NOMO-1 (cell line): ENCODE data around the gene PRF1.

ENCODE experiments used
- DNase-seq, 2 experiments: peaks; one replicate each; lab custom pipeline; 2025; ENCODE audit not compliant: unreplicated experiment in 2 of 2; lab: John Stamatoyannopoulos, UW

The PRF1 gene

DNA sequence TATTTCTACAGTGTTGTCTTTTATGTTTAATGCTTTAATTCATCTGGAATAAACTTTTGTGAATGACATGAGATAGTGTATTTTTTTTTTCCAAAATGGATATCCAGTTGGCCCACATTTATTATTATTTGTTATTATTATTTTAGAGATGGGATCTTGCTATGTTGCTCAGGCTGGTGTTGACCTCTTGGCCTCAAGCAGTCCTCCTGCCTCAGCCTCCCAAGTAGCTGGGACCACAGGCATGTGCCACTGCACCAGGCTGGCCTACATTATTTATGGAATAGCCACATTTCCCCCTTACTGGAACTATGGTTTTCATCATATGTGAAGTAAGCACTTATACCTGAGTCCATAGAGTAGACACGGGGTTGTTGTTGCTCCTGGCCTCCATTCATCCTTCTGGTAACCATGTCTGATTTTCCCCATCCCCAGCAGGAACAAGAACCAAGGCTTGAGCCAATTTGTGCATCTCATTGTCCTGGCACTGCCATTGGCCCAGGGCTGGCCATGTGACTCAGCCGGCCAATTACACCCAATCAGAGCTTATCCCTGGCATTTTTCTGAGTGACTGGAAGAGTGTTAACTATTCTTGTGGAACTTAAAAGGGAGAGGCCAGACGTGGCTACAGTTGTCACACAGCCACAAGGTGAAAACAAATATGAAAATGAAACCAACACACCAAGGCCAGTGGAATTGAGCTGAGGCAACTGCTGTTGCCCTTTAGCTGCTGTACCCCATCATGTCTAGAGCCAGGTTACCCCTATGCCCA, 23.1 kb downstream of the PRF1 start:
- no peak for DNase-seq

GRCh38 chr10:70578371-70578947, 24.1 kb downstream of the PRF1 start:
- DNase-seq: peak; percentile 29 to 64

DNA sequence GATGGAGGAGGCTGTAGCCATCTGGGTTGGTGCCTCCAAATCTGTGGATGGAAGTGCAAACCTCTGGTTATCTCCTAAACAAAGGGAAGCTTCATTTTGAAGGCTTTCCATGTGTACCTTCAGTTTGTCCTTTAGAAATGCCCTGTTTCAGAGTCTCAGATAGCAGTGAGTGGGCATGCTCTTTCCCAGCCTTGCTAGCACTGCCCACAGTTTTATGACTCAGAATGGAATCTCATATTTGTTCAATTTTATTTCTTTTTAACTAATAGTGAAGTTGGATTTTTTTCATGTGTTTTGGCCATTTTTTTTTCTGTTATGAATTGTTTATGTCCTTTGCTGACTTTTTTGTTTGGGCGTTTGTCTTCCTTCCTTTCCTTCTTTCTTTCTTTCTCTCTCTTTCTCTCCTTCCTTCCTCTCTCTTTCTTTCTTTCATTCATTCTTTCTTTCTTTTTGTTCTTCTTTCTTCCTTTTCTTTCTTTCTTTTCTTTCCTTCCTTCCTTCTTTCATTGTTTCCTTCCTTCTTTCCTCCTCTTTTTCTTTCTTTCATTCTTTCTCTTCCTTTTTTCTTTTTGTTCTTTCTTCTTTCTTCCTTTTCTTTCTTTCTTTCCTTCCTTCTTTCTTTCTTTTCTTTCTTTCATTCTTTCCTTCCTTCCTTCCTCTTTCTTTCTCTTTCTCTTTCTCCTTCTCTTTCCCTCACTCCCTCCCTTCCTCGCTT, 25.6 kb downstream of the PRF1 start:
- no peak for DNase-seq

GRCh38 chr10:70575874-70576802, 26.4 kb downstream of the PRF1 start:
- peak; percentile 86 to 88 for DNase-seq

- DNase-seq: no peak
These were observed 27.1 kb downstream of the PRF1 start for GRCh38 chr10:70575486-70575873.

DNA sequence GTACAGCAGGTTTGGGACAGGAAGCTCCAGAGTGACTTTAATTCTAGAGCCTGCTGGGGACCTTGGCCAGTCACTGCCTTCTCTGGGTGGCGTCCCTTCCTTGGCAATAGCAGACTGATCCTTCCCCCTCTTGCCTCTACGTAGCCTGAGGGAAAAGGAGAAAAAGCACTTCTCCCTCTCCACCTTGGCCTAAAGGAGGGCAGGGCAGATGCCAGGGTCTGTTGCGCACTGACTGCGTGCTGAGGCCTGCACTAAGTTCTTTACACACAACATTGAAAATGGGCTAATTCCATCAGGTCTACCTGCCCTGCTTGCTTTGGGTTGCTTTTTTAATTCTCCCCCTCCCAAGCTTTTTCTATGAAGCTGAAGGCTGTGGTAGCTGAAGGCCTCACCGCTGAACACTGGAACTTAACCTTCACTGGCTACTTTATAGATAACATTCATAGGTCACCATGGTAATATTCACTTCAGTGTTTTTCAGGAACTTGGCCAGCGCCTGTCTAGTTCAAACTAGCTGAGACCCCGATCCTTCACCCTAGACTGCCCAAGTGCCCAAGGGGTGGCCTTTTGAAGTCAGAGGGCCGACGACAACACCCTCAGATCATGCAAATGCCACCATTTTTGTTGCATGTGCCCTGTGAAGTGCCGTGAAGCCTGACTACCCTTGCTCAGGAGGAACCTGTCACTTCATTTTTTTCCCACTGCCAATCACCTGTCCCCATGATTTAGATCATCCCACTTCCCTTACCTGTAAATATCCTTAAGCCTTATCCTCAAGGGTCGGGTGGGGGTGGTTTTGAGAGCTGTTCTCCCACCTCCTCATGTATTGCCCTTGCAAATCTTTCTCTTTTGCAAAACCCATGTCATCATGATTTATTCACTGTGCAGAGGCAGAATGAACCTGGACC, 28.7 kb downstream of the PRF1 start:
- DNase-seq: no peak

GRCh38 chr10:70571636-70572439, 30.7 kb downstream of the PRF1 start:
- DNase-seq: no peak

DNA sequence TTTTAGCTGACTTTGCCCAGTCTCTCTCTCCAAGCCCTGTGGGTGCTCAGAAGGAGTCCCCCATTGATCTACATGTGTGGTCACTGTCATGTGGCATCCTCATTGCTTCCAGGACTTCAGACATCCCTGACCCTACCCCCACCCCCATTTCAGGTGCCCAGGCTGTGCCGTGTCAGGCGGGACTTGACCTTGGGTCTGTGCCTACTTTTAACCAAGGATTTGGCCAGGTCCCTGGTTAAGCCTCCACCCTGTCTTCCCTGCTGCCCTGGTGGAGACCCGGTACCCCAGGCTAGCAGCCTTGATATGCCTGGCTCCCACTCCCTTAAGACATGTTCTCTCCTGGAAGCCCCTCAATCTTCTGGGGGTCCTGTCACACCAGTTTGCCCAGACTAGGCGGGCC, 31.3 kb downstream of the PRF1 start:
- DNase-seq: no peak

DNA sequence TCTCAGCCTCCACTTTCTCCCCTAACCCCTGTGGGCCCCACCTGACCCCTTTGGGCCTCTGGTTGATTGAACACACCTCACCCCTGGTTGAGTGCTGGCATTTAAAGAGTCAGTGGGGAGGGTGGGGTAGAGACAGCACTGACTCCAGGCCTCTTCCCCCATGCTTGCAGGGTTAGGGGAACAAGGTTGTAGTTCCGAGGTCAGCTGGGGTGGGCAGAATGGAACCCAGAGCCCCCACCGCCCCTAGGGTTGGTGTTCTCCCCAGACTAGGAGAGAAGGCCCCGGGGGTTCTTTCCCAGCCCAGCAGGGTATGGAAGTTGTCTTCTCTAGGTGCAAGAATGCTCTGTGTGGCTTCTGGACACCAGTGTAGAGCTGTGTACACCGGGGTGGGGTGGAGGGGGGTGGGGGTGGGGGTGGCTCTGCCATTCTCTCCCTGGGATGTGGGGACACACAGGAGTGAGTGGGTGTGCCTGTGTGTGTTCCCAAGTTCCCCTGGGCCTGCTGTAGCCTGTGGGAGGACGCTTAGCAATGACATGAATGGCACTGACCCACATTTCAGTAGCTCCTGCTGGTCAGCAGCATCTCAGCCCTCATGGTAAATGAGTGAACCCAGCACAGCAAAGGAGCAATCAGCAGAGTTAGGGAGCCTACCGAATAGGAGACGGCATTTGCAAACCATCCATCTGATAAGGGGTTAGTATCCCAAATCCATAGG, 33.6 kb downstream of the PRF1 start:
- no peak for DNase-seq

DNA sequence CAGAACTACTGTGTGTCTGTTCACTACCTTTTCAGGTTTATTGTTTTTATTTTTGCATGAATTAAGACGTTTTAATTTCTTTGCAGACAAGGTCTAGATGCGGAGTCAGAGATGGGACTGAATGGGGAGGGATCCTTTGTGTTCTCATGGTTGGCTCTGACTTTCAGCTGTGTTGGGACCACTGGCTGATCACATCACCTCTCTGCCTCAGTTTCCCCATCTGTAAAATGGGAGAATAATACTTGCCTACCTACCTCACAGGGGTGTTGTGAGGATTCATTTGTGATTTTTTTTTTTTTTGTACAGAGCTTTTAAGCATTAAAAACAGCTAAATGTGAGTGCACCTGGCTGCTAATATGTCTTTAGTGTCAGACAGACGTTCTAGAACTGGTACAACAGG, 34.4 kb downstream of the PRF1 start:
- DNase-seq: no peak

GRCh38 chr10:70567603-70568002, 34.9 kb downstream of the PRF1 start:
- no peak for DNase-seq

DNA sequence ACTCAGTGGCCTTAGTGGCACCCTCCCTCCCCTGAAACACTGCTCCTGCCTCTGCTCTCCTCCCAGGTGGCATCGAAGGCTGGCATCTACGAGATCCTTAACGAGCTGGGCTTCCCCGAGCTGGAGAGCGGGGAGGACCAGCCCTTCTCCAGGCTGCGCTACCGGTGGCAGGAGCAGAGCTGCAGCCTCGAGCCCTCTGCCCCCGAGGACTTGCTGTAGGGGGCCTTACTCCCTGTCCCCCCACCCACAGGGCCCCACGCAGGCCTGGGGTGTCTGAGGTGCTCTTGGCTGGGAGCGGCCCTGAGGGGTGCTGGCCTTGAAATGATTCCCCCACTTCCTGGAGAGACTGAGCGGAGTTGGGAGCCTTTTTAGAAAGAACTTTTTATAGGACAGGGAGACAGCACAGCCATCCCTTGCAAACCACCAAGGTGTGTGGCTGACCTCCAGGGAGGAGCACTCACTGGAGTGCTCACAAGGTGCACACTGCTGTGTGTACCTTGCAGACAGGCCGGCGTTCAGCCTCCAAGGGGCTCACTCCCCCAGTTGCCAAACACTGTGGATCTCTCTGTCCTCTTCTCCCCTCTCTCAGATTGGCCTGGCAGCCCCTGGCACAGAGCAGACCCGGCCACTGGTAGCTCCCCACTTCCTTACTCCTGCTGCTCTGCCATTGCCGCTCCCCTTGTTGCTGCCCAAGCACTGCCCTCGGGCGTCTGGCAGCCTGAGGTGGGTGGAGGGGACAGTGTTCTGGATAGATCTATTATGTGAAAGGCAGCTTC, 35.8 kb downstream of the PRF1 start:
- DNase-seq: no peak

GRCh38 chr10:70565556-70566514, 36.7 kb downstream of the PRF1 start:
- peak; percentile 28 to 38 for DNase-seq

DNA sequence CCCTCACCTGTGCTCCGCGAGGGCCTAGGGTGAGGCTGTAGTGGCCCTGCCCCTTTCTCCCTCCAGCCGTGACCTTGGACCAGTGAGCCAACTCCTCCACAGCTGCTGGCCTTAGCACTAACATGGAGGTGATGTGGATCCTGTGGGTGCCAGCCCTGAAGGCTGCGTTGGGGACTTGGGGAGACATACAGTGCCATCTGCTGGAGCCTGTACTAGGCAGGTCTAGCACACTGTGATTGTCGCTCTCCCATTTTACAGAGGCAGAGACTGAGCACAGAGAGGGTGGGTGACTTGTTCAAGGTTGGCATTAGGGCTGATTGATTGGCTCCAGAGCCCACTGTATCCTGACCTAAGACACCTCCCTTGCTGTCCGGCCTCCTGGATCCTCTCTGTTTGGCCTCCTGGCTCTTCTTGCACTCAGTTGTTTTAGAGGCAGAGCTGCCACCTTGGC, 37.6 kb downstream of the PRF1 start:
- DNase-seq: no peak

DNA sequence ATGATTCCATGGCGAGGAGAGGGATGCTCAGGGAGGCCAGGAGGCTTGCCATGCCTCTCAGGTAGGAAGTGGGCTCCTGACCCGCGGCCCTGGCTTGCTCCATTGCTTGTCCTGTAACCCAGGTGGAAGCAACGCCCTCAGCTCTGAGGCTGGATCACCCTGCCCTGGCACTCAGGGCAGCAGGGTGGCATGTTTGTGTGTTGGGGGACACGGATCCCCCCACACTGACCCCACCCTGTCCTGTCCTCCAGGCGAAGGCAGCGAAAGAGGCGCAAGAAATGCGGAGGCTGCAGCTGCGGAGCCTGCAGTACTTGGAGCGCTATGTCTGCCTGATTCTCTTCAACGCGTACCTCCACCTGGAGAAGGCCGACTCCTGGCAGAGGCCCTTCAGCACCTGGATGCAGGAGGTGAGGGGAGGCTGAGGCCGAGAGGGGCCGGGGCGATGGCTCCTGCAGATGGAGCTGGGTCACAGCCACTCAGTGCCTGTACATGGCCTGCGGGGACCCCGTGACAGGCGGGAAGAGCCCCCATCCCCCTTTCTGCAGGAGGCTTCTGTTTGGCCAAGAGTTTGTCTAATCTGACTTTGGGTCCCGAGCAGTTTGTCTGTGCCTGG, 38.3 kb downstream of the PRF1 start:
- no peak for DNase-seq

- no peak for DNase-seq
These were observed 39.3 kb downstream of the PRF1 start for GRCh38 chr10:70563230-70563629.
